ENCODE measurements around the gene RPL29.

RPL29 gene

DNA sequence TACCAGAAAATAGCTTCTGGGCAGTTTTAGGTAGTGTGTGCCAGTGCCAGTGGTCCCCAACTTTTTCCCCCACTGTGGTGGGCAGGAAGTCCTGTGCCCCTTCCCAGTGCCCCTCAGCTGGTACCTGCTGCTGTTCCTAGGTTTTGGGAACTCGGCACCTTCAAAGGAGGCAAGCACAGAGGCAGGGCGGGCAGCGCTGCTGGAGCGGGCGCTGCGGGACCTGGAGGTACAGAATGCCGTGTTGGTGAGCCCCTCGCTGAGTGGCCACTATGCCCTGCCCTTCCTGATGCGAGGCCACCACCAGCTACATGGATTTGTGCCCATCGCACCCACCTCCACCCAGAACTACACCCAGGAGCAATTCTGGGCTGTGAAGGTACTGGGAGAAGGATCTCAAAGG is 15.4 kb downstream of the RPL29 start:
- DNase-seq: no peak

GRCh38 chr3:51978143-51978502 is 17.6 kb downstream of the RPL29 start:
- no peak for DNase-seq

GRCh38 chr3:51977446-51978142 is 18.1 kb downstream of the RPL29 start:
- DNase-seq: no peak

DNA sequence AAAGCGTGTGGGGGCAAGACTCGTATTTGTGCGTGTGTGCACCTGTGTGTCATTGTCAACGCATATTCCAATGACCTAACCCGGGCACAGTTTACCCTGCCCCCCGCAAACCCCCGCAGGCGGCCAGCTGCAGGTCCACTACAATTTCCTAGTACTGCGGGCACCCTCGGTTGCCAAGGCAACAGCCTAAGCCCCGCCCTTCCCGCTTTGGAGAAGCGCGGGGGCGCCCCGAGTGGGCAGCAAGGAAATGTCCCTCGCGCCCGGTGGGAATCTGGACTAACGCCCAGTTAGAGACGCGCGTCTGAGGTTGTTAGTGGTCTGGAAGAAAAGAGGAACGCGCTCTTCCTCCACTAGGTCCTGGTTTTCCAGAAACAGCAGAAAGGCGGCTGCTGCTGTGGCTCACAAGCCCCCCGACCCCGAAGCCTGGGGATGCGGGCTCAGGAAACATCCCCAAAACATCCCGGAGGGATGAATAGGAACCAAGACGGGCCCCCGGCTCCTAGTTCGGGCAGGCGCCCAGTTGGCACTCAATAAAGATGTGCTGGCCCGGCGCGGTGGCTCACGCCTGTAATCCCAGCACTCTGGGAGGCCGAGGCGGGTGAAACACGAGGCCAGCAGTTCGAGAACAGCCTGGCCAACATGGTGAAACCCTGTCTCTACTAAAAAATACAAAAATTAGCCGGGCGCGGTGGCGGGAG is 19.7 kb downstream of the RPL29 start:
- DNase-seq: no peak

- peak; percentile 67 for DNase-seq
Measured at GRCh38 chr3:51974963-51975851, 20.5 kb downstream of the RPL29 start, which contains the start of gene ABHD14A. Gene ABHD14A (plus strand): TSS chr3:51975064. CDS start chr3:51975136, 72 bp downstream.

- no peak for DNase-seq
Measured at GRCh38 chr3:51974277-51974962, 21.3 kb downstream of the RPL29 start.

DNA sequence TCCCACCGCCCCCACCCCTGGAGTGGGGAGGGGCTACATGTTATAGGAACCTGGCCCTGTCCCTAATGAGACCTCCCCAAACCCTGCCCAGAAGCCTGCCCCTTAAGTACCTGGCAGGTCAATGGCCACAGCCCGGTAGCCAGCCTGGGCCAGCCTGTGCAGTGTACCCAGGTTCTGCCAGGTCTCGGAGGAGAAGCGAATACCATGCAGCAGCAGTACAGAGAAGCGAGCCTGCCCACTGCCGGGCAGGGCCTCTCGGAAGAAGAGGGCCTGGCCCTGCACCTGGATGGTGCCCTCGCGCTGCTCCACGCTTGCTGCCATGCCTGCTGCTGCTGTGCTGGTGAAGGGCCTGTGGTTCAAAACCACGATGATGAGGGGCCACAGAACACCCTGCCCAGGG is 24.3 kb downstream of the RPL29 start:
- no peak for DNase-seq

DNA sequence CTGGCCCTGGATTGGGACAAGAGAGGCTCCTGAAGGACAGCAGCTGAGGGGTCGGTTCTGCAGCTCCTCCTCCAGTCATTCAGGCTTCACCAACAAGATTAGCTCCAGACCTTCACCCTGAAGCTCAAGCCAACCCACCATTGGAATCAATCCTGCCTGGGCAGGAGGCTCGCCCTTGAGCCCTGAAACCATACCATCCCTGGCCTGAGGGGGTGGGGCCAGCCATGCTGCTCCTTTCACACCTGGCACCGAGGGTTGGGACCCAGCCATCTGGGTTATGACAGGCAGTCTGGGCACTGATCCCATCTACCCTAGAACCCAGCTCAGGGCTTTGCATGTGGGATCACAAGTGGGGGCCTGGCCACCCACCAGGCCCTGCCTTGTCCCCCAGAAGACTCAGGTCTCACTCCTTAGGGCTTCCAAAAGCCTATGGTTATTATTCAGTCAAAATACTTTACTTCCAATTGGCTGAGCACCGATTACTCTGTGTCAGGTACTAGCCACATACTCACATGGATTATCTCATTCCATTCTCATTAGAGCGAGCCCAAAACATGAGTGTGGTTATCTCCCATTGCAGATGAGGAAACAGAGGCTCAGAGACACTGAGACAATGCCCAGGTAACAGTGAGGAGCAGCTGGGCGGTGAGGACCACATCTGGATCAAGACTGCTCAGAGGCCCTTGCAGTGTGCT is 24.9 kb downstream of the RPL29 start:
- DNase-seq: no peak

DNA sequence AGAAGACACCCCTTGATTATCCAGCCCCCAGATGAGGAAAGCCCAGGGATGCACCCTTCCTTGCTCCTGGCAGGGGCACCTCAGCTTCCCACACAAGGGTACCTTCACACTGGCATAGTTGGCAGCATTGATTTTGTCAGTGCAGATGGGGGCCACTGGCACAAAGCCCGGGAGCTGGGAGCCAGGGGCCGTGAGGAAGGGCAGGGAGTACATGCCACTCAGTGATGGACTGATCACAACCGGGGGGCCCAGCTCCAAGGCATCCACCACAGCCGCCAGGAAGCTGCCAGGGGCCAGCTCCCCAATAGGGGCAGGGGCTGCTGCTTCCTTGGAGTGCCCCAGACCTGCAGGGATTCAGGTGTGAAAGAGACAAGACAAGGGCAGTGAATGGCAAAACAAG is 25.9 kb downstream of the RPL29 start:
- DNase-seq: no peak

DNA sequence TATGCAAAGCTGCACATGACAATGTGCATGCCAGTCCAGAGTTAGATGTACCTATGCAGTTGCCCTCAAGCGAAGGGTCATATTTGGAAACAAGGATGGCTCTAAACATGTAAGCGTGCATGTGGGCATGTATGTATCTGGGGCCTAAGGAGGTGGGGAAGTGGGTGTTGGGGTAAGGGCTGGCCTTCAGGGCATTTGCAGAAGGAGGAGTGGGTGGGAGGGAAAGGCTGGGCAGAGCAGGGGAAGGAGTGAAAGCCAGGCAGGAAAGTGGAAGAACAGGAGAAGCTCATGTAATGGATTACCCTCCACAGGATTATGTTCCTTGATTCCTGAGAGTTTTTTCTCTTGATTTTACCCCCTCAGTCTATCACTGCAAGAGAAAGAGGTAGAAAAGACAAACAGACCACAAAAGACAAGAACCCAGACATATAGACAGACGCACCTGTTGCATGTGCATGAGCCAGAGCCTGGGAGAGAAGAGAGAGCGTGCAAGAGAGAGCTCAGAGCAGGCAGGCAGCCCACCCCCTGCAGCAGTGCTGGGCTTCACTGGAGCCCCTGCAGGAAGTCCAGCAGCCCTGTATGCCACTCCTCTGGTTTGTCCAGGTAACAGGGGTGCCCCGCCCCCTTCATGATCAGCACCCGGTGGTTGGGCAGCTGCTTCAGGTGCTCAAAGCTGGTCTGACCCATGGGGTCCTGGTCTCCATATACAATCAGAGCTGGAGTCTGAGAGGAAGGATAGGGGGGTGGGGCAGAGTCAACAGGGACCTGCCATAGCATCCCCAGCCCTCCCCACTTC is 26.6 kb downstream of the RPL29 start:
- no peak for DNase-seq

DNA sequence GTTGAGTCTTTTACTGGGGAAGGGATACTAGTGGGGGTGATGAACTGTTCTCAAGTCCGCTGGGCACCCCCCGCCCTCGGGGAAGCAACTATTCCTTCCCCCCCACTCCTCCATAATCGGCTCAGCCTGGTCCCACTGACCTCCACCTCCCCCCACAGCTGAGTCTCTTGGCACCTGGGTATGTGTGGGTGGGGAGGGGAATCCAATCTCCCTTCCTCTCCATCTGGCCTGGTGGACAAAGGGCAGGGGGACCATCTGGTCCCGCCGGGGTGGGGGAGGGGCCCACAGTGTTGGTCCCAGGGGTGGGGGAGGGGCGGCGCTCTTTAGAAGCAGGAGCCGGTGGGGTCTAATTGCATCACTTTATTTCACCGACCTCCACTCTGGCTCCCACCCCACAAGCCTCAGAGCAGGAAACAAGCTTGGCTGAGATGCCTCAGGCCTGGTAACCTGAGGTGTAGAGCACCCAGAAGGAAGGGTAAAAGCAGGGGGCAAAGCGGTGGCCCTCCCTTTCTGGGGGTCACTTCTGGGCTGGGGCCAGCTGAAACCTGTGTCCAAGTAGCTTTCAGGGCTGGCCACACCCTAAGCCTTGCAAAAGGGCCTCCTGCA is 27.4 kb downstream of the RPL29 start:
- DNase-seq: no peak

DNA sequence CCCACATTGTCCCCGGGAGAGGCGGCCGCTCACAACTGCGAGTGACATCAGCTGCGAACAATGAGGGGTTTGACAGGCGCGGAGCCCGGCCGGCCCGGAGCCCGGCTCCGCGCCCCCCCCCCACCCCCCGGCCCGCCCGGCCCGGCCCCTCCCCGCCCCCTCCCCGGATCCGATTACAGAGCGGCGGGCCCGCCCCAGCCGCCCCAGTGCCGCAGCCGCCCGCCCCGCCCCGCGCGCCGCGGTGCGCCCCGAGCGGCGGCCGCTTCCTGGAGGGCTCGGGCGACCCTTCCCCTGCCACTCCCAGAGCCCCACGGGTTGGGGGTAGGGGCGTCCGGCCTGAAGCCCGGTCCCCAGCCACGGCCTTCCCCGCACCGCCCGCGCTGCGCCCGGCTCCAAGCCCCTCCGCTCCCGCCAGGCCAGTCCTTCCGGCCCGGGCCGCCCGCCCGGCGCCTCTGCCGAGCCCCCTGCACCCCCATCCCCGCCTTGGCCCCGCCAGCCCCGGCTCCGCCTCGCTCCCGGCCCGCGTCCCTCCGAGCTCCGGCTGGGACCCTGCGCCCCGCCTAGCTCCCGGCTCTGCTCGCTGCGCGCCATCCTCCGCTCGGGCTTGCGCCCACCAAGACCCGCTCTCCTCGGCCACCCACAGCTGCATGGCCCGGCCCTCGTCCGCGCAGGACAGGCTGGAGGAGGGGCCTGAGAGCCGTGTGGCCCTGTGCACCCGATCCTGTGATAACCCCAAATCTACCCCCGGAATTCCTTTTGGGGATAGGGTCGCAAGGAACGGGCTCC is 28.1 kb downstream of the RPL29 start, which contains the start of gene PCBP4:
TSS of gene PCBP4 (minus strand) at position 71 of the 786 bp plus-strand sequence. CDS start 6,214 bp downstream, outside the sequence.
- peak; percentile 38 for DNase-seq

DNA sequence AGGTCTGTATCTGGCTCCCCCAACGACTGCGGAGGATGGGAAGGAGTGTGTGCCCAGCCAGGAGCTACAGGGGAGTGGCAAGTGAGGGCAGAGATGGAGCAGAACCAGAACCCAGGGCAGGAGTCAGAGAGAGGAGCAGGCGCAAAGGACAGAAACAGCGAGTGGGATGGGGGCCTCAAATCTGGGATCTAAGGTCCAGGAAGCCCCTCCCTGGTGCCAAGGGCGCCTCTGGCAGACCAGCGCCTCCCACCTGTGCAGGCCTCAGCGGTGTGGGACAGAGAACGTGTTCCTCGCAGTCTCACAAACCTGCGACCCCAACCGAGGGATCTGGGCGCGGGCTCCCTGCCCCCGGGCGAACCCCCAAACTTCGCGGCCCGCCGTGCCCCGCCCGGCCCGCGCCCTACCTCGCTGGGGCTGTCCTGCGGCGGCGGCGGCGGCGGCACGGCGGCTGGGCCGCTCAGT is 28.7 kb downstream of the RPL29 start:
- DNase-seq: no peak

DNA sequence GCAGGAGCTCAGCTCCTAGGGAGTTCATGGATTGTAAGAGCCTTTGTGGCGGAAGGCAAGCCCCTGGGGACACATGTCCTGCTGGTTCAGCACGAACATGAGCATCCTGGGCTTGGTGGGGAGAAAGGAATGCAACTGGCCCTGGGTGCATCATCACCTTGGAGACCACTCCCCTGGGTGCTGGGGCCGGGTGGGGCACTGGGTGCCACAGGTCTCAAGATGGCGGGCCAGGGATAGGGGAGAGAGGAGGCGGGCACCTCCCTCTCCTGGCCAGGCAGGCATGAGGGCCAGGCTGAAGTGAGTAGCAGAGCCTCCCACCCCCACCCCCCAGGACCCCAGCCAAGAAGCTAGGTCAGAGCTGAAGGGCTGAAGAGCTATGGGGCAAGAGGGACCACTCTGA is 29.2 kb downstream of the RPL29 start:
- DNase-seq: no peak

- no peak for DNase-seq
Measured at GRCh38 chr3:51966016-51966415, 29.7 kb downstream of the RPL29 start.

- no peak for DNase-seq
Measured at GRCh38 chr3:51964521-51964920, 31.2 kb downstream of the RPL29 start.

DNA sequence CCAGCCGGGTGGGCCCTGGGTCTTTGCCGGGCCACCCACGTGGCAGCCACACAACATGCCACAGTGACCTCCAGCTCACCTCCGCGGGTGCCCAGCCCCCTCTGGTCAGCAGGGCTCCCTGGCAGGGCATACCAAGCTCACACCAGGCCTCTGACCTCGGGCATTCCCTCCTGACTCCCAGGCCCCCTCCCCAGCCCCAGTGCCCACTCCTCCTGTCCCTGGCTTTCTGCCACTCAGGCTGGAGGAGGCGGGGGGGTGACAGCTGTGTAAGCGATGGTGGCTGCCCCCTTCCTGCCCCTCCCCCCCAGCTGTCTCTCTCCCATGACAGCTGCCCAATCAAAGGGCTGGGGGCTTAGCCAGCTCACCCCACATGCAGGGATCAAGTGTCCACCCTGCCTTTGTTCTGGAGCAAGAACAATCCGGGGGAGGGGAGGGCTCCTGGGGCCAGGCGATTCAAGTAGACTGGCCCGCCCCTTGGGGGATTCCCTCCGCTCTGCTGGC is 31.7 kb downstream of the RPL29 start:
- DNase-seq: no peak

DNA sequence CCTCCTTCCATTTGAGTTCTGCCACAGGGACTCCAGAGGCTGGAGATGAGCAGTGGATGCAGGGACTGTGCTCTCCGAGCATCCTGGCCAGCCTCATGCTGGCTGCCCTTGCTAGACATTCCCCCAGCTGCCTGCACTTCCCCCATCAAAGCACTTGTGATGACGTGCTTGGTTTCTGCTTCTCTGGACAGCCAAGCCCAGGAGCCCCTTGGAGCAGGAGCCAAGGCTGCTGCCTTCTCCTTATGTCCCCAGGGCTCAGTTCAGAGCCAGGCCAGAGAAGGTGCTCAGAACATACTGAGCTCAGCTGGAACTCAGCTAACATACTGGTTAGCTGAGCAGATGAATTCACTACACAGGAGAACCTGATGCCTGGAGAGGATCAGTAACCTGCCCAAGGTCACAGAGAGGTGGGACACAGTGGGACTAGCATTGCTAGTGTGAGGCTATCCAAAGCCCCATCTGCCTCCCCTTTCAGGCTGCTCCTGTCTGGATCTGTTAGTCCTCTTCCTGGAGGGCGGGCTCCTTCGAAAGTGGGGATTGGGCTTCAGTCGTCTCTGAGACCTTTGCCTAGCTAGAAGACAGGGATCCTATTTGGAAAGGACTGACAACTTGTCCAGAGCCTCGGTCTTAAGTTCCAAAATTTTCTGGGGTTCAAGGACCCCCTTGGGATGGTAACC is 32.7 kb downstream of the RPL29 start:
- DNase-seq: no peak
